Cardiac muscle cell (in vitro differentiated cells and primary cell): ENCODE data around the gene UMOD. TPM values are rescaled to one million over a fixed set of nuclear protein-coding genes. Genes with fewer than 3 reads are reported as not detected.

Source experiments
- DNase-seq, 2 donors: peaks; one replicate each; pipeline versions ENCODE4 v3.0.0 to v3.0.0-alpha.2; 2010 to 2017; ENCODE audit warnings: low read depth in 1 of 2, low spot score in 1 of 2
- H3K27ac ChIP-seq: fragments of 200-600 bp; sonication (generic); 2 replicates; pipeline ENCODE4 v1.5.1; 2016
- H3K27me3 ChIP-seq: fragments of 200-600 bp; sonication (generic); 2 replicates; pipeline ENCODE4 v1.6.0; 2016; ENCODE audit warnings: control low read depth
- H3K36me3 ChIP-seq: fragments of 200-600 bp; sonication (generic); 2 replicates; pipeline ENCODE4 v1.5.1; 2016; ENCODE audit warnings: control low read depth
- H3K4me1 ChIP-seq: fragments of 200-600 bp; sonication (generic); 2 replicates; pipeline ENCODE4 v1.8.1; 2017; ENCODE audit warnings: low read depth, mild to moderate bottlenecking, mixed run types
- H3K4me3 ChIP-seq: fragments of 200-600 bp; sonication (generic); 2 replicates; pipeline ENCODE4 v1.5.1; 2016; ENCODE audit warnings: mild to moderate bottlenecking
- H3K9me3 ChIP-seq: fragments of 200-600 bp; sonication (generic); 2 replicates; pipeline ENCODE4 v1.5.1; 2017; ENCODE audit warnings: low read depth, mild to moderate bottlenecking, control low read depth
- polyA plus RNA-seq: library from polyadenylated mRNA; unstranded; fragments of >200 nt; fragmentation: Nextera tagmentation; extraction: Ambion mirVana; gene quantifications from 2 replicates; pipeline ENCODE4 v1.2.1, GENCODE V29; 2016
- total RNA-seq: library from RNA; depleted of rRNA; stranded (reverse); fragments of >200 nt; gene quantifications from 2 replicates; pipeline ENCODE4 v1.2.3, GENCODE V29; 2016
- TF ChIP-seq, protein P1 (sequence below): IDR thresholded peaks from 2 replicates; pipeline ENCODE4 v1.5.1; 2012; ENCODE audit warnings: low read depth, mild to moderate bottlenecking, low read length

The UMOD gene
- total RNA-seq (not detected in 2 replicates), polyA plus RNA-seq (not detected in 2 replicates)

GRCh38 chr16:20352615-20353014 is at the start of gene UMOD:
Gene UMOD (minus strand): TSS chr16:20352715. CDS start chr16:20350737, 1,978 bp downstream.
- DNase-seq, result no peak
- H3K9me3 ChIP-seq, result no peaks in the 10 kb centered on the region
- H3K36me3 ChIP-seq, result no peaks in the 10 kb centered on the region
- peaks cover 3% of the 10 kb centered on the region for H3K27me3 ChIP-seq
- no peaks in the 10 kb centered on the region for H3K4me1 ChIP-seq
- no peak within 1 kb of the TSS for H3K4me3 ChIP-seq
- TF ChIP-seq, protein P1, sequence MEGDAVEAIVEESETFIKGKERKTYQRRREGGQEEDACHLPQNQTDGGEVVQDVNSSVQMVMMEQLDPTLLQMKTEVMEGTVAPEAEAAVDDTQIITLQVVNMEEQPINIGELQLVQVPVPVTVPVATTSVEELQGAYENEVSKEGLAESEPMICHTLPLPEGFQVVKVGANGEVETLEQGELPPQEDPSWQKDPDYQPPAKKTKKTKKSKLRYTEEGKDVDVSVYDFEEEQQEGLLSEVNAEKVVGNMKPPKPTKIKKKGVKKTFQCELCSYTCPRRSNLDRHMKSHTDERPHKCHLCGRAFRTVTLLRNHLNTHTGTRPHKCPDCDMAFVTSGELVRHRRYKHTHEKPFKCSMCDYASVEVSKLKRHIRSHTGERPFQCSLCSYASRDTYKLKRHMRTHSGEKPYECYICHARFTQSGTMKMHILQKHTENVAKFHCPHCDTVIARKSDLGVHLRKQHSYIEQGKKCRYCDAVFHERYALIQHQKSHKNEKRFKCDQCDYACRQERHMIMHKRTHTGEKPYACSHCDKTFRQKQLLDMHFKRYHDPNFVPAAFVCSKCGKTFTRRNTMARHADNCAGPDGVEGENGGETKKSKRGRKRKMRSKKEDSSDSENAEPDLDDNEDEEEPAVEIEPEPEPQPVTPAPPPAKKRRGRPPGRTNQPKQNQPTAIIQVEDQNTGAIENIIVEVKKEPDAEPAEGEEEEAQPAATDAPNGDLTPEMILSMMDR, result no peak
- H3K27ac ChIP-seq, result no peak within 1 kb of the TSS

DNA sequence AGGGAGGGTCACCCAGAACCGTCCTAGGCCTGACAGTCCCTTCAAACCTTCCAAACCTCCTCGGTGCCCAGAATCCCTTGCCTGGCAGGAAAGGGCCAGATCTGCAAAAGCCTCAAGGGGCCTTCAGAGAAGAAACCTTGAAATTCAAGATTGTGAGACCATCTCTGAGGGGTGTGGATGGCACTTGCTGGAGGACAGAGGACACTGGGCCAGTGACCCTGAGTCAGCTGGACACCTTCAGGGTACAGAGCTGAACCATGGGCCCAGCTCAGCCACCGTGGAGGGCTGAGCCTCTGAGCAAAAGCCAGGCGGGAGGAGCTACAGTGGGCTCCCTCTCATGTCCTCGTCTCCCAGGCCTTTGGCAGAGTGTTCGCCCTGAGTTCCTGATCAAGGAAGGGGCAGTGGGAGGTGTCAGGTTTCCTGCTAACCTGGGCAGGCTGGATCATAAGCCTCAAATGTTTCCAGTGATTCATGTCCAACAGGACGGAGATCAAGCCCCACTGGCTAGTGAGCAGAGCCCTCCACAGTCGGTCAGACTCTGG is 49.0 kb upstream of the UMOD start:
- peak in 1 of 2 donors; percentile 6 for DNase-seq
- TF ChIP-seq, protein P1, result no peak
- Histone ChIP-seq H3K4me3 (no peak overlapping the region), H3K4me1 (no peaks in the 10 kb centered on the region), H3K27me3 (no peaks in the 10 kb centered on the region), H3K9me3 (no peaks in the 10 kb centered on the region), H3K36me3 (no peaks in the 10 kb centered on the region), H3K27ac (no peak overlapping the region)

DNA sequence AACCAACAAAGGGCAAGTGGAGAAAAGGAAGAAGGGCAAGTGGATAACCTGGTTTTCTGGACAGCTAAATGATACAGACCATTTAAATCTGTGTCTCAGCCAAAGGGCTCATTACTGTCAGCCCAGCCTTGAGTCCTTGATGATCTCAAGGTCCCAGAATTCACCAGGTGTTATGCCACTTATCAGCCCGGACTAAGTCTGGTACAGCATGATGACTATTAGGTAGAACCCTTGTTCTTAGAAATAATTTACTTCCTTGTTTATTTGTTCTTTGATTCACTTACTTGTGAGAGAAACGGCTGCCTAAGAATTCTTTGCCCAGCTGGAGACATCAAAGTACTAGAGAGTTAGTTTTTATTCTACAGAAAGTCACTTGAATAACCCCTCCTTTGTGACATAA is 48.6 kb upstream of the UMOD start:
- Histone ChIP-seq H3K36me3 (no peaks in the 10 kb centered on the region), H3K27me3 (no peaks in the 10 kb centered on the region), H3K4me3 (no peak overlapping the region), H3K9me3 (no peaks in the 10 kb centered on the region), H3K27ac (no peak overlapping the region), H3K4me1 (no peaks in the 10 kb centered on the region)
- TF ChIP-seq, protein P1, result no peak
- no peak for DNase-seq

- no peak for DNase-seq
- no peaks in the 10 kb centered on the region for H3K27me3 ChIP-seq
- no peaks in the 10 kb centered on the region for H3K9me3 ChIP-seq
- no peak overlapping the region for H3K27ac ChIP-seq
- no peaks in the 10 kb centered on the region for H3K36me3 ChIP-seq
- TF ChIP-seq, protein P1, result no peak
- no peaks in the 10 kb centered on the region for H3K4me1 ChIP-seq
- H3K4me3 ChIP-seq, result no peak overlapping the region
Measured at GRCh38 chr16:20399185-20399584, 46.7 kb upstream of the UMOD start.

GRCh38 chr16:20398603-20399002 is 46.1 kb upstream of the UMOD start:
- no peaks in the 10 kb centered on the region for H3K27me3 ChIP-seq
- no peak overlapping the region for H3K27ac ChIP-seq
- TF ChIP-seq, protein P1, result no peak
- no peaks in the 10 kb centered on the region for H3K4me1 ChIP-seq
- H3K36me3 ChIP-seq, result no peaks in the 10 kb centered on the region
- no peak for DNase-seq
- H3K9me3 ChIP-seq, result no peaks in the 10 kb centered on the region
- H3K4me3 ChIP-seq, result no peak overlapping the region
